Liver (tissue), 9 donors: ENCODE measurements around the gene SMOC1. TPM values are rescaled to one million over a fixed set of nuclear protein-coding genes. Genes with fewer than 3 reads are reported as not detected.

Source experiments
- DNase-seq: peaks from one replicate; pipeline ENCODE4 v3.0.0-alpha.2; 2017; ENCODE audit warnings: low spot score
- H3K27ac ChIP-seq, 2 donors: one replicate each; pipeline ENCODE4 v1.7.0; 2013; ENCODE audit warnings: inconsistent platforms in 2 of 2, low read length in 2 of 2, control low read depth in 1 of 2, low read depth in 1 of 2, mild to moderate bottlenecking in 1 of 2
- H3K27me3 ChIP-seq, 4 donors: one replicate each; pipeline versions ENCODE4 v1.6.1 to v1.7.0; 2013; ENCODE audit warnings: low read length in 3 of 4, inconsistent platforms in 1 of 4, mild to moderate bottlenecking in 1 of 4, moderate library complexity in 1 of 4; ENCODE audit not compliant: control insufficient read depth in 4 of 4, insufficient read depth in 4 of 4
- H3K36me3 ChIP-seq, 4 donors: one replicate each; pipeline versions ENCODE4 v1.6.1 to v1.7.0; 2013; ENCODE audit warnings: low read length in 3 of 4, mild to moderate bottlenecking in 3 of 4, low read depth in 1 of 4, moderate library complexity in 1 of 4; ENCODE audit not compliant: control insufficient read depth in 4 of 4, insufficient read depth in 3 of 4
- H3K4me1 ChIP-seq, 4 donors: one replicate each; pipeline versions ENCODE4 v1.6.1 to v1.7.0; 2013; ENCODE audit warnings: low read length in 3 of 4, mild to moderate bottlenecking in 3 of 4, moderate library complexity in 1 of 4; ENCODE audit not compliant: control insufficient read depth in 4 of 4, insufficient read depth in 4 of 4
- H3K4me3 ChIP-seq, 3 donors: one replicate each; pipeline versions ENCODE4 v1.6.1 to v1.7.0; 2013; ENCODE audit warnings: low read length in 3 of 3, control low read depth in 1 of 3, low read depth in 1 of 3, mild to moderate bottlenecking in 1 of 3
- H3K9ac ChIP-seq, 2 donors: one replicate each; pipeline ENCODE4 v1.7.0; 2013; ENCODE audit warnings: low read length in 2 of 2, mild to moderate bottlenecking in 2 of 2, moderate library complexity in 2 of 2, control low read depth in 1 of 2, low read depth in 1 of 2
- H3K9me3 ChIP-seq, 4 donors: one replicate each; pipeline versions ENCODE4 v1.6.1 to v1.7.0; 2013; ENCODE audit warnings: low read length in 3 of 4; ENCODE audit not compliant: control insufficient read depth in 4 of 4
- ATF3 ChIP-seq: IDR thresholded peaks from 2 replicates; pipeline ENCODE4 v1.6.1; 2016; ENCODE audit warnings: antibody characterized with exemption
- EGR1 ChIP-seq, 2 donors: IDR thresholded peaks; 2 replicates each; pipeline ENCODE4 v1.6.1; 2016 to 2018; ENCODE audit warnings: antibody characterized with exemption in 2 of 2, low read depth in 2 of 2
- FOXA1 ChIP-seq: IDR thresholded peaks from 2 replicates; pipeline ENCODE4 v1.6.1; 2016; ENCODE audit warnings: antibody characterized with exemption
- FOXA2 ChIP-seq: IDR thresholded peaks from 2 replicates; pipeline ENCODE4 v1.6.1; 2016; ENCODE audit warnings: antibody characterized with exemption
- GABPA ChIP-seq, 2 donors: IDR thresholded peaks in 1 of 2; conservative IDR thresholded peaks in 1 of 2; 2 replicates each; pipeline ENCODE4 v1.6.1; 2016; ENCODE audit warnings: antibody characterized with exemption in 2 of 2, mild to moderate bottlenecking in 1 of 2, moderate library complexity in 1 of 2
- HNF4A ChIP-seq, 2 donors: conservative IDR thresholded peaks; 2 replicates each; pipeline ENCODE4 v1.6.1; 2016; ENCODE audit warnings: antibody characterized with exemption in 2 of 2, mild to moderate bottlenecking in 2 of 2
- HNF4G ChIP-seq: IDR thresholded peaks from 2 replicates; pipeline ENCODE4 v1.6.1; 2016; ENCODE audit warnings: antibody characterized with exemption
- JUND ChIP-seq, 2 donors: IDR thresholded peaks; 2 replicates each; pipeline ENCODE4 v1.6.1; 2016; ENCODE audit warnings: antibody characterized with exemption in 2 of 2
- MAX ChIP-seq: IDR thresholded peaks from 2 replicates; pipeline ENCODE4 v1.6.1; 2016; ENCODE audit warnings: antibody characterized with exemption
- NR2F2 ChIP-seq: IDR thresholded peaks from 2 replicates; pipeline ENCODE4 v1.6.1; 2016; ENCODE audit warnings: antibody characterized with exemption
- RAD21 ChIP-seq, 2 donors: IDR thresholded peaks; 2 replicates each; pipeline ENCODE4 v1.6.1; 2016; ENCODE audit warnings: antibody characterized with exemption in 2 of 2, mild to moderate bottlenecking in 2 of 2
- REST ChIP-seq: IDR thresholded peaks from 2 replicates; pipeline ENCODE4 v1.6.1; 2016; ENCODE audit warnings: antibody characterized with exemption, mild to moderate bottlenecking
- RXRA ChIP-seq, 2 donors: IDR thresholded peaks; 2 replicates each; pipeline ENCODE4 v1.6.1; 2017 to 2018; ENCODE audit warnings: antibody characterized with exemption in 2 of 2, mild to moderate bottlenecking in 1 of 2
- SP1 ChIP-seq: IDR thresholded peaks from 2 replicates; pipeline ENCODE4 v1.6.1; 2018; ENCODE audit warnings: antibody characterized with exemption, mild to moderate bottlenecking
- TAF1 ChIP-seq: conservative IDR thresholded peaks from 2 replicates; pipeline ENCODE4 v1.6.1; 2016; ENCODE audit warnings: antibody characterized with exemption, mild to moderate bottlenecking
- YY1 ChIP-seq: IDR thresholded peaks from 2 replicates; pipeline ENCODE4 v1.6.1; 2016; ENCODE audit warnings: antibody characterized with exemption, mild to moderate bottlenecking
- WGBS: extraction: QIAGEN DNeasy Blood & Tissue Kit; methylation state at CpG from one replicate; pipeline ENCODE4 v1.1.7; 2013; 5-methylcytosine and 5-hydroxymethylcytosine counted together
- polyA plus RNA-seq, 2 donors: library from polyadenylated mRNA; stranded (reverse) in 1 of 2; unstranded in 1 of 2; fragments of 200-250 nt in 1 of 2; fragments of >200 nt in 1 of 2; fragmentation: Nextera tagmentation in 1 of 2; extraction: Ambion mirVana in 1 of 2; gene quantifications; one replicate each; pipeline versions ENCODE4 v1.2.1 to v1.2.3, GENCODE V29; 2013 to 2015
- total RNA-seq, 2 donors: library from RNA; depleted of rRNA; stranded (reverse); fragments of >200 nt; gene quantifications; one replicate each; pipeline ENCODE4 v1.2.3, GENCODE V29; 2014
- TF ChIP-seq, protein P1 (sequence below): fragments of 150-350 bp; IDR thresholded peaks from 2 replicates; pipeline ENCODE4 v1.5.1; 2017; ENCODE audit warnings: improper control_type of control experiment, low read depth, low read length; ENCODE audit not compliant: missing input control
- TF ChIP-seq, protein P2 (sequence below): IDR thresholded peaks from 2 replicates; pipeline ENCODE4 v1.6.1; 2016; ENCODE audit warnings: antibody characterized with exemption
- donor health status: healthy.
- donor health status: healthy.
- donor health status: healthy.
- donor health status: healthy.
- donor health status: healthy.

SMOC1 gene
- total and polyA plus RNA-seq, 4 donors, result 11.2 to 43.7 (median 27.4) TPM

DNA sequence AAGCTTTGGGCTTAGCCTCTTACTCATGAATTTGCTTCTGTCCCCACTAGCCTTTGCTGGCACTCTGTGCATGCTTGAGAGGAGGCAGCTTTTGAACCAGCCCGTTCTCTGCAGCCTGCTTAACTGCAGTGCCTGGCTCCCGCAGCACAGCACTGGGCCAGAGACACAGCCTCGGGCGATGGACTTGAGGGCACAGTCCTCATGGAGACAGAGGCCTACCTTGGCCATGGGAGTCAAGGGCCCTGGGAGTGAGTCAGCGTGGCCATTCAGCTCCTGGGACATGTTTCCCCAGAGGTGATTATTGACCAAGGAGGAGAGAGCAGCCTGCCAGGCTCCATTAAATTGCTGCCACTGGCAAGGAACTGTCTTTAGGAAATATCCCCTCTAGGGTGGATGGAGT, 93.5 kb downstream of the SMOC1 start:
- WGBS, result 96% methylated on average over 5 of the region's 5 CpGs
- H3K27me3 ChIP-seq, result no peaks in the 10 kb centered on the region
- H3K27ac ChIP-seq, result no peak overlapping the region
- H3K9me3 ChIP-seq, result no peaks in the 10 kb centered on the region
- no peak overlapping the region for H3K9ac ChIP-seq
- H3K4me1 ChIP-seq, result no peaks in the 10 kb centered on the region
- TF ChIP-seq GABPA (IDR thresholded peaks at IDR 0.05 in 1 of 2, conservative IDR thresholded peaks at IDR 0.05 in 1 of 2) (no peak), HNF4A (conservative IDR thresholded peaks at IDR 0.05) (no peak), RXRA (IDR thresholded peaks at IDR 0.05) (no peak), MAX (no peak), YY1 (no peak), ATF3 (no peak), FOXA1 (no peak), SP1 (no peak), FOXA2 (no peak), EGR1 (IDR thresholded peaks at IDR 0.05; ENCODE audit: low read depth in 2 of 2) (no peak), TAF1 (no peak), NR2F2 (no peak), RAD21 (IDR thresholded peaks at IDR 0.05) (no peak), HNF4G (no peak), REST (no peak), JUND (IDR thresholded peaks at IDR 0.05) (no peak)
- TF ChIP-seq, protein P1, sequence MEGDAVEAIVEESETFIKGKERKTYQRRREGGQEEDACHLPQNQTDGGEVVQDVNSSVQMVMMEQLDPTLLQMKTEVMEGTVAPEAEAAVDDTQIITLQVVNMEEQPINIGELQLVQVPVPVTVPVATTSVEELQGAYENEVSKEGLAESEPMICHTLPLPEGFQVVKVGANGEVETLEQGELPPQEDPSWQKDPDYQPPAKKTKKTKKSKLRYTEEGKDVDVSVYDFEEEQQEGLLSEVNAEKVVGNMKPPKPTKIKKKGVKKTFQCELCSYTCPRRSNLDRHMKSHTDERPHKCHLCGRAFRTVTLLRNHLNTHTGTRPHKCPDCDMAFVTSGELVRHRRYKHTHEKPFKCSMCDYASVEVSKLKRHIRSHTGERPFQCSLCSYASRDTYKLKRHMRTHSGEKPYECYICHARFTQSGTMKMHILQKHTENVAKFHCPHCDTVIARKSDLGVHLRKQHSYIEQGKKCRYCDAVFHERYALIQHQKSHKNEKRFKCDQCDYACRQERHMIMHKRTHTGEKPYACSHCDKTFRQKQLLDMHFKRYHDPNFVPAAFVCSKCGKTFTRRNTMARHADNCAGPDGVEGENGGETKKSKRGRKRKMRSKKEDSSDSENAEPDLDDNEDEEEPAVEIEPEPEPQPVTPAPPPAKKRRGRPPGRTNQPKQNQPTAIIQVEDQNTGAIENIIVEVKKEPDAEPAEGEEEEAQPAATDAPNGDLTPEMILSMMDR, result no peak
- TF ChIP-seq, protein P2, sequence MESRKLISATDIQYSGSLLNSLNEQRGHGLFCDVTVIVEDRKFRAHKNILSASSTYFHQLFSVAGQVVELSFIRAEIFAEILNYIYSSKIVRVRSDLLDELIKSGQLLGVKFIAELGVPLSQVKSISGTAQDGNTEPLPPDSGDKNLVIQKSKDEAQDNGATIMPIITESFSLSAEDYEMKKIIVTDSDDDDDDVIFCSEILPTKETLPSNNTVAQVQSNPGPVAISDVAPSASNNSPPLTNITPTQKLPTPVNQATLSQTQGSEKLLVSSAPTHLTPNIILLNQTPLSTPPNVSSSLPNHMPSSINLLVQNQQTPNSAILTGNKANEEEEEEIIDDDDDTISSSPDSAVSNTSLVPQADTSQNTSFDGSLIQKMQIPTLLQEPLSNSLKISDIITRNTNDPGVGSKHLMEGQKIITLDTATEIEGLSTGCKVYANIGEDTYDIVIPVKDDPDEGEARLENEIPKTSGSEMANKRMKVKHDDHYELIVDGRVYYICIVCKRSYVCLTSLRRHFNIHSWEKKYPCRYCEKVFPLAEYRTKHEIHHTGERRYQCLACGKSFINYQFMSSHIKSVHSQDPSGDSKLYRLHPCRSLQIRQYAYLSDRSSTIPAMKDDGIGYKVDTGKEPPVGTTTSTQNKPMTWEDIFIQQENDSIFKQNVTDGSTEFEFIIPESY, result no peak
- H3K4me3 ChIP-seq, result no peak overlapping the region
- DNase-seq, result no peak
- H3K36me3 ChIP-seq, result peaks cover 2 to 56% (median 19%) of the 10 kb centered on the region in 4 donors
